Stimulated activated CD8-positive, alpha-beta memory T cell treated with anti-CD3 and anti-CD28 coated beads, Interleukin-12 subunit alpha, Interleukin-12 subunit beta, amount 100 ng/mL, for 4 hours (primary cell): ENCODE measurements around the gene ZBTB24.
"Not testable (repeated sequence)": the region's sequence is repeated elsewhere in the genome, so short reads cannot be mapped to it uniquely, and the experiment has no call there.

ENCODE experiments used
- DNase-seq: peaks from one replicate; pipeline ENCODE4 v3.0.0-alpha.2; 2020; ENCODE audit warnings: low read depth

Gene ZBTB24

DNA sequence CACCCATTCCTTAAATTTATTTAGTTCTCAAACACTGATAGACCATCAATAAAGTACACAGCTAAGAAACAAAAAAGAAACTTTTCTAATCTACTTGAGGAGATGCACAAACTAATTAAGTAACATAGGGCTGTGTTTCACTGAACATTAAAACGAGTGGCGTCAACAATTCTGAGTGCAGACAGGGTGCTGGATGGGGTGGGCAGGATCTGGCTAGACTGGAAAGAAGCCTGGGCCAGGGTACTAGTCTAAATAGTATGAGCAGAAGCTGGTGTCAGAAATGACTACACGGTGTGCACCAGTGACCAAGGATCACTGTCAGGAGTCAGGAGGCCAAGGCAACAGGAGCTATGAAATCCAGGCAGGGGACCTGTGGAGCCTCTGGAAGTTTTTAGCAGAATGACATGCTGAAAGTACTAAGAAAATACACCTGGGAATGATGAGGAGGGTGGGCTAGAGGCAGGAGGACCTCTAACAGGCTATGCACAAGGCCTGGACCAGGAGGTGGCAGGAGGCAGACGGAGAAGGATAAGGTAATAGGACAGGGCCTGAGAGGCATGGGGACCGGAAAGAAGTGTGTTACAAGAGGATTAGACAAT lies 13.3 kb downstream of the ZBTB24 start:
- DNase-seq: no peak

DNA sequence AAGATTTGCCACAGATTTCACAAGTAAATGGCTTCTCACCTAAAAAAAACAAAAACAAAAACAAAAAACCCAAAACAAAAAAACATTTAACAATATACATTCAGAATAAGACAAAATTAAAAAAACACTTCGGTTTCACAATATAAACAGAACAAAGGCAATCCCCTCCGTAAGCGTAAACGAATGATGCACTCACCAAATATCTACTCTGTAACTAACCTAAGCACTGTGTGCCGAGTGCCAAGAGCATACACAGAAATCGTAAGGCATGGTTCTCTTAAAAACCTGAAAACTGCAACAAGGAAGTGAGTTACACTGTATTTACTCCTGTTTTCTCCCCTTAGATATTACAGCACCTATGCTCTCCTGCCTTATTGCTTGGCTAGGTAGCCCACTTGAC lies 15.3 kb downstream of the ZBTB24 start:
- DNase-seq: no peak

DNA sequence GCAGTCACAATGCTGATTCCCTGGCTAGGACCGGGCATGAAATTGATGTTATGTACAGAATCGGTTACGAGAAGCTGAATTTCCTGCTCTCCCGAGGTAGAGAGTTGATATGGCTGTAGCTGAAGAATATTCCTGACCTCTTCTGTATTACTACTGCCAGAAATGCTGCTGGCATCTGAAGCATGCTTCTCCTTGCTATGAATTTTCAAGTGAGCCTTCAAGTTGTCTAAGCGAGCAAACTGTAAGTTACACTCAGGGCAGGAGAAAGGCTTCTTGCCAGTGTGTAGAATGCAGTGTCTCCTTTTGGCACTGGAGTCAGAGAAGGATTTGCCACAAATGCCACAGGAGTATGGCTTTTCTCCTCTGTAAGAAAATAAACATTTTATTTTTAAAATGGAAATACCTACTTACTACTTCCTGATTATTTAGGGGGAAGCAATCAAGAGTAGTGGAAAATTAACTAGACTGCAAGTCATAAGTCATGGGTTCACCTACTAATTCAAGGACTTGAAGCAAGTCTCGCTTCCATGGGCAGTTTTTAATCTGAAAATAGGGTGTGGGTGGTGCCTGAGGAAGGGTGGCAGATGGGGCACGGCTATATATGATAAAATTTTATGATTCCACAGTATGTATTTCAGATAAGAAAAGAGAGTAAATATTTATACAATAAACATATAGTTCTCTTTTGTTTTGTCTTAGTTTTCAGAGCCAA lies 16.7 kb downstream of the ZBTB24 start:
- DNase-seq: no peak

DNA sequence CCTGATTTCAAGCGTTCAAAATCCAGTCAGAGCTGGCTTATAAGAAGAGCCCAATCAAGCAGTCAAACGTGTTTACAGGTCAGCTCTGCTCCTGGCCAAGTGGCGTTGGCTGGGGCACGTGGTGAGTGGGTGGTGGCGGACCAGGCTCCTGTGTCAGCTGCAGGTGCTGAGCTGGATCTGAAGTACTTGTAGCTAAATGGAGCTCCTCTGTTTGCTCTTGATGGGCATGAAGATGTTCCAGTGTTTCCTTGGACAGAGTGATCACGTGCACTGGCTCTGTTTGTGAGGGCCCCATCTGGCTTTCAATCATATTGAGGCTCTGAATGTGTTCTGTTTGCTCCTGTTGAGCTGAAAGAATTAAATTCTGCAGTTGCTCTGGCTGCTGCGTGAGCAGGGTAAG lies 17.2 kb downstream of the ZBTB24 start:
- no peak for DNase-seq

DNA sequence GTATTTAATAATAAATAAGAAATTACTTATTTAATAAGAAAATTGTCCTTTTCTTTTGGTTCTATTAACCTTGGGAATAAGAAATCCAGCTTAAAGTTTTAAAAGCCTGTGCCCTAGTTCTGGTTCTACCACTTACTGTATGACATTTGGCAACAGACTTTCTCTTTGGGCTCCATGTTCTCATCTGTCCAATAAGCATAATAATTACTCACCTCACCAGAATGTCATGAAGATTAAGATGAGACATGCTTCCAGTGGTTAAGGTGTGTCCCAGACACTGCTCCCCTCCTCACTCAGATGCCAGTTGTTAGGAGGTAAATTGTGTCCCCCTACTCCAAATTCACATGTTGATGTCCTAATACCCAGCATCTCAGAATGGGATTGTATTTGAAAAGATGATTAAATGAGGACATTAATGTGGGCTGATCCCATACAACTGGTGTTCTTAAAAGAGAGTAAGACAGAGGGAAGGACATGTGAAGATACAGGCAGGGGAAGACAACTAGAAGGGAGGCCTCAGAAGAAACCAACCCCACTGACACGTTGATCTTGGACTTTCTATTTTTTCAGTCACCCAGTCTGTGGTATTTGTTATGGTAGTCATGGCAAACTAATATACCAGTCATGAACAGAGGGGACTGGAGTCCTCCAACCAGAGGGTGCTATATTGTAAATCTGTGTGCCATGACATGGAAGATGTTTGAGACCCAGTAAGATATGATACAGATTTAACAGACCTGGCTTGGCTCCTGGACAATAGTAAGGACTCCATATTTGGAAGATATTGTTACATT lies 21.1 kb downstream of the ZBTB24 start:
- DNase-seq: no peak

DNA sequence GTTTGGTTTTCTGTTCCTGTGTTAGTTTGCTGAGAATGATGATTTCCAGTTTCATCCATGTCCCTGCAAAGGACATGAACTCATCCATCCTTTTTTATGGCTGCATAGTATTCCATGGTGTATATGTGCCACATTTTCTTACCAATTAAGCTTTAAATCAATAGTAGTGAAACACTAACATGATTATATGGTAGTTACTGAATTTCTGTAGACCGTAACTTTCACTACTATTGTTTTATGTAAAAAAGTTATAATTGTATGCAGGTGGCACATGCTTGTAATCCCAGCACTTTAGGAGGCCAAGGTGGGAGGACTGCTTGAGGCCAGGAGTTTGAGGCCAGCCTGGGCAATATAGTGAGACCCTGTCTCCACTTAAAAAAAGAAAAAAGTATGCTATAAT lies 21.8 kb downstream of the ZBTB24 start:
- DNase-seq: not testable (repeated sequence)

DNA sequence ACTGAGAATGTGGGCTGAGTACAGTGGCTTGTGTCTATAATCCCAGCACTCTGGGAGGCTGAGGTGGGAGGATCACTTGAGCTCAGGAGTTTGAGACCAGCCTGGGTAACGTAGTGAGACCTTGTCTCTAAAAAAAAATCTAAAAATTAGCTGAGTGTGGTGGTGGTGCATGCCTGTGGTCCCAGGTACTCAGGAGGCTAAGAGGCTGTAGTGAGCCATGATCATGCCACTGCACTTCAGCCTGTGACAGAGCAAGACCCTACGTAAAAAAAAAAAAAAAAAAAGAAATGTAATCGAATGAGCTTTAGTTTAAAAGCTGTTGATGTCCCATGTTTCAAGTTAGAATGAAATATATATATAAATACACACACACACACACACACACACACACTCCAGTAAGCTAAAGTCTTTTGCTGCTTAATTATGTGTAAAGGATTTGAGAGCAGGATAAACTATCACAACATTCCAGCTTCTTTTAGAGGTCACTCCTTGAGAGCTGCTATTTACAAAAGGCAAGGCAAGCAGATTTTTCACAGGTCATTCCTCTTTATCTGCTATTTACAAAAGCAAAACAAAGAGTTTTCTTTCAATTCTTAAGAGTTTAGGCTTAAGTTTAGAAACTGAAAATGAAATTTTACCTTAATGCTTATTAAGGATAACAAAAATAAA lies 22.7 kb downstream of the ZBTB24 start:
- DNase-seq: no peak

DNA sequence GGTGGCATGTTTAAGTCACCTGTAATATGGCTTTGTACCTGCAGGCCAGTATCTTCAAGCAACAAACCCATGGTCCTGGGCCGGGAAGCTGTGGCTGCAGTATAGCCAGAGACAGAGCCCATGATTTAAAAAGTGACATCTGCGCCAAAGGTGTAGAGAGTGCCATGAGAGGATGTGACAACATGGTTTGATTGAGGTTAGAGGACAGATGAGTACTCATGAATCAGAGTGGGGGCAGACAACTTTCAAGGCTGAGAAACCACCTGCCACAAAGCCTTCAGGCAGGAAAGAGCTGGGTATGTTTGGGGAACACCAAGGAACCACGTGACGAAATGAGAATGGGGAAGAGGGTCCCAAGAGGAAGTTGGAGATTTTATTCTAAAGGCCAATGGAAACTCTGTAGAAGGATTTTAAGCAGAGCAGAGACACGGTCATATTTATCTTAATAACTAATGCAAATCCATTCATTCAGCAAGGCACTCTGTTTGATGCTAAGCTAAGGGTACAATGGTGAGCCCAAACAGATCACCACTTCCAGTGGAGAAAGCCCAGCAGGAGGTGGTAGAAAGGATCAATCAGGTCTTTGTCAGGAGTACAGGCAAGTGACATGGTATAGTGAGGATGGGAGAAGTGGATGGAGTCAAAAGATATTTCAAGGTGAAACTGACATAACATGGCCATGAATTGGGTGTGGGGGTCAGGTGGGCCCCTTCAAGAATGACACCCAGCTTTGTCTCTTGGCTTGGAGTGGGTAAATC lies 24.1 kb downstream of the ZBTB24 start:
- peak; percentile 30 for DNase-seq

DNA sequence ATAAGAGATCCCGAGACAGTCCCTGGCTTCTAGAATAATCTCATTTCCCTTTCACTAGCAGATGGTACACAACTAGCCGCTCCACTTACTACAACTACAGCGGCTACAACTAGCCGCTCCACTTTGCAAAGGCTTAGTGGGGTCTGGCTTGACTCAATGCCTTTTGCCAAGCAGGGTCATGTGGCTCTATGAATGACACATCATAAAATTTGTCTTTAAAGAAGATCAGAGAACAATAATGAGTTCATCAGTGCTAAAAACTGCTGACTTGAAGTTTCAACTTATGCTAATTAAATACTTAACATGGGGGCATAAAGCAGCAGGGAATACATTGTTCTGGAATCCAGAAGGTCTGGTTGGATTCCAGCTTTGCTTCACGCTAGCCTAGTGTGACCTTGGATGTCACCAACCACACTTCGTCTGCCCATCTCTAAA lies 25.4 kb downstream of the ZBTB24 start:
- no peak for DNase-seq

DNA sequence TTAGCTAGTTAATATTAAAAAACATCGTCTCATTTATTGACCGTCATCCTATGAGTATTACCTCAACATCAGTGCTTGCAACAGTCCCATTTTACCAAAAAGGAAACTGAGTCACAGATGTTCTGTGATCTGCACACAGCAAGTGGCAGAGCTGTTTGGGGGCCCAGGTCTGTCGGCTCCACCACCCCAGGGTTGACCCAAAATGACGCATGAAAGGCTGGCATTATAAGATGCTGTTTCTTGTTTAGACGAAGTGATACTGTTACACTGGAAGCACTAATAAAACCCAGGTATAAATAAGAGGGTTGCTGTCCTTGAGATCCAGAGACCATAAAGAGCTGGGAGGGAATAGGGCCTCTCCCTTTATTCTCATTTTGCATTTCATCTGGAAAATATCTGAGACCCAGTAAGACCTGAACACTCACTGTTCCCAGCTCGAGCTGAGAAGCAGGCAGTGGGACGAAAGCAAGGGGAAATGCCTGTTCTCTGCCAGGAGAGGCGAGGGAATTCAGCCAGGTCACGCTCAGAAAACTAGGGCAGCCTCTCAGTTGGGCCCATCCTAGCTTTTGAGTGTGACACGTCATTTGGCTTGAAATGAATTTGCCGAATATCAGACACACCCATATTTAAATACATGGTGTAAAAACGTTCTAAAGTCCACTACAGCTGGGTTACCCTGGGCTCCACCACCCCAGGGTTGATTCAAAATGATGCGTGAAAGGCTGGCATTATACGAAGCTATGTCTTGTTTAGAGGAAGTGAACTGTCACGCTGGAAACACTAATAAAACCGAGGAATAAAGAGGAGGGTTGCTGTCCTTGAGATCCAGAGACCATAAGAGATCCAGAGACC lies 26.1 kb downstream of the ZBTB24 start:
- DNase-seq: no peak

DNA sequence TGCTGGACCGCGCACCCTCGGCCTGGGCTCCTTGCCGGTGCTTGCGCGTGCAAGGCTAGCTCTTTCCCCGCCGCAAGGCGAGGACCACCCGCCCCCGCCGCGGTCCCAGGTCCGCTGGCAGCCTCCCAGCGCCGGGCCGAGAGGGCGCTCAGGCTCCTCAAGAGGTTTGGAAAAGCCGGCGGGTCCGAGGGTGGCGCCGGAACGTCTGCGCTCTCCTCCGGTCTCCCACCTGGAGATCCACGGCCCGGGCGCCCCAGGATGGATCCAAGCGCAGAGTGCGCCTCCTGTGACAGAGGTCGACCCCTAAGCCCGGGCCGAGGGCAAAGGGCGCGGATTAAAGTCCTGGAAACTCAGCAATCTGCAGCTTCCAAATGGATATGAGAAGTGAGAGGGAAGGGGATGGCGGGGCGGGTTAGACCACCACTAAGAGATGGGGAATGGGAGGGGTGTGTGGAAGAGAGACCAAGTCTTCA lies 26.9 kb downstream of the ZBTB24 start:
- DNase-seq: no peak

DNA sequence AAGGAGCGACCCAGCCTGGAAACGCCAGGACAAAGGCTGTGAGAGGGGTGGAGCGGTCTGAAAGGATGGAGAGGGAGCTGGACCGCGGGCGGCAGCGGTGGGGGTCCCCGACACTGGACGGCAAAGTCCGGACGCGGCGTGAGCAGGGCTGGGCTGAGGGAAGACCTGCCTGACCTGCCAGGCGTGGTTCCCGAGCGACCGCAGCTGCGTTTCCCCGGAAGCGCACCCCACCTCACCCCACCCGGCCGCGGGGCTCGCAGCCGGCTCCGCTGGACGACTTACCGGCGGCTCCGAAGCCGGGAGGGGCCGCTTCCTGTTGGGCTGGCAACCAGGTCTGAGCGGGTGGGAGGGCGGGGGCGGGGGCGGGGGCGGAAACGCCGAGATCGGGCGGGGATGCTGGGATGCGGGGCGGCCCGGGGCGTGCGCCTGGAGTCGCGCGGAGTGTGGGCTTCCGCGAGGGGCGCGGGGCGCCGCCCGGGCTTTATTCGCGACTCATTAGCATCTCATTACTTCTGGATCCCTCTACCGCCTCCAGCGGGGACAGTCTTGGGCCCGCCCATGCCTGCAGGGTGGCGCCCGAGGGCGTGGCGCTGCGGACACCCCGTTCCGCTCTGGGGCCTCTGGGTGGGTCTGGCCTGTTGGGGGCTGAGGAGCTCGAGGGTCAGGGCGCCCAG lies 27.4 kb downstream of the ZBTB24 start, which contains the start of gene MICAL1:
Gene MICAL1 (minus strand): TSS at position 336 of the 674 bp plus-strand sequence. CDS start 1,576 bp downstream, outside the sequence.
- peak; percentile 52 for DNase-seq

DNA sequence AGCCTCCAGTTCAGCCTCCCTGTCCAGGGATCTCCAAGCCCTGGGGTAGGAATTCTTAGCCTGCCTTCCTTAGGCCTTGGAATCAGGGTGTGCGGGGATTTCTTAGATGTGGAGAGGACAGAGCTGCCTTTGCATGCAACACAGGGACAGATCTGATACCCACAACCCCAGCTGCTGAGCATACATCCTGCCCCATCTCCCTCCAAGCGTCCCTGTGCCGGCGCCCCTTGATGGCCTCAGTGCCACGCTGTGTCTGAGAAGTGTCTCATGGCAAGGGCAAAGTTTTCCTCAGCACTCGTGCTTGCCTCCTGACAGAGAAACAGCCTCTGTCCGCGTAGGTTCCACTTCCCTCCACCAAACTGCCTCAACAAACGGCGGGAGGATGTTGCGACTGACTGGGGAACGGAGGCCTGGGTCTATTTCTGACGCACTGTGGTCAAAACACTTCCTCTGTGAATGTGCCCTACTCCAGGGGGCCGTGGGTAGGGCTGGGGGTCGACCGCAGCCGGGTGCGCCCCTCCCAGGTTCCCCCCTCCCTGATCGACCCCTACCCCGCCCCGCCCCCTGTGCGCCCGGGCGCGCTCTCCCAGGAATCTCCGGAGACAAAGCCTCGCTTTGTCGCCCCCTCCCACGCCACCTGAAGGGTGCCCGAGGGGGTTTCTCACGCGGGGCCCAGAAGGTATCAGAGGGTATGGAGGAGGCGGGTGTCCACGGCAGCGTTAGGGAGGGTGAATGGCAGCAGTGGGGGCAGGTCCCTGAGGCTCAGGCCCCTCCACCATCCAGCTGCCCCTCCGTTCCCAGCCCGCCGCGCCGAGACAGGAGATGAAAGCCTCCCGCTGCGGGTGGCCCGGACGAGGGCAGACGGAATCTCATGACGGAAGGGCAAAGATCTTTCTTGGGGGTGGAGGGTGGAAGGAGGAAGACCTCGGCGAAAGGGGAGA lies 28.3 kb downstream of the ZBTB24 start:
- DNase-seq: peak; percentile 59

DNA sequence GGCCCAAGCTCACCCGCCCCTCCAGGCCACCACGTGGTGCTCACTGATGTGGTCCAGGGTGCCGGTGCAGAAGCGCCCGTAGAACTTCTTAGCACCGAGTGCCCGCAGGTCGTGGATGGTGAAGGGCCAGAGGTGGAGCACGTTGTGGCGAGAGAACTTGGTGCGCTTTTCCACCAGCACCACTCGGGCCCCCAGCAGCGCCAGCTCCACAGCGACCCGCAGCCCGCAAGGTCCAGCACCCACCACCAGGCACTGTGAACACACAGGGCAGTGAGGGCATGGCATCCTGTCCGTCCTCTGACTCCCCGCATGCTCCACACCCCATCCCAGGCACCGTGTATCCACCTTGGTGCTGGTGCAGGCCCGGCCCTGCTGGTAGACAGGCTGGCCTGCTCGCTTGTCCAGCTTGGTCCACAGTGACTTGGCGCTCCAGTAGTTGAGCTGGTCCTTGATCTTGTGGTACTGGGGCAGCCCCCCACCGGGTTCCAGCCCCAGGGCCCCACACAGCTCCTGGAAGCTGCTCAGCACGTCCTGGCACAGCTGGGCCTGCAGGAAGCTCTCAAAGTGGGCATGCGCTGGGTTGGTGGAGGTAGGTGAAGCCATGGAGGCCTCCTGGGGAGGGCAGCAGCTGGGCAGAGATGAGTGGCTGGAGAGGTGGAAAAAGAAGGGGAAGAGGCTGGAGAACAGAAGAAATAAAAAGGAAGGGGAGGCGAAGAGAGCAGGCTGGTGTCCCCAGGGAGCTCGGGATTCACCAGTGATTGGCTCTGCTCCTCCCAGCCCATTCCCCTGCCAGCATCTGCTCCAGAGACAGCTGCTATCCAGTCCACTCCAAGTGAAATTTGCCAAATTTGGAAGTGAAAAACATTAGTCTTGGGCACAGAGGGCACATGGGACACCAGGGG lies 29.2 kb downstream of the ZBTB24 start:
- no peak for DNase-seq

DNA sequence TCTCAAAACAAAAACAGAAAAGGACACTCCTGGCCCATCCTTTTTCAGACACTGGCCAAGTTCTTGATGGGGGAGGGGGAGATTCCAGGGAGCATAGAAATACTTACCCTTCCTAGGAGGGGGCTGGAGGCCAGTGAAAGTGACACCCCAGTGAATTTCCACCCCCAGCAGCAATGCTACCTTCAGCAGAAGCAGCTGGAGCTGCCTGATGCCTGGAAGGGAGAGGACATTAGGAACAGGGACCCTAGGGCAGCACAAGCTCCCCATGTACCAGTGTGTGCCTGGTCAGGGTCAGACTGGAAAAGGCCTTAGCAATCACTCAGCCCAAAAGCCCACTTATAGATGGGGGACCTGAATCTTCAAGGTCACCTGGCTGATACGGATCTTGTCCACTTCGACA lies 29.9 kb downstream of the ZBTB24 start:
- no peak for DNase-seq

DNA sequence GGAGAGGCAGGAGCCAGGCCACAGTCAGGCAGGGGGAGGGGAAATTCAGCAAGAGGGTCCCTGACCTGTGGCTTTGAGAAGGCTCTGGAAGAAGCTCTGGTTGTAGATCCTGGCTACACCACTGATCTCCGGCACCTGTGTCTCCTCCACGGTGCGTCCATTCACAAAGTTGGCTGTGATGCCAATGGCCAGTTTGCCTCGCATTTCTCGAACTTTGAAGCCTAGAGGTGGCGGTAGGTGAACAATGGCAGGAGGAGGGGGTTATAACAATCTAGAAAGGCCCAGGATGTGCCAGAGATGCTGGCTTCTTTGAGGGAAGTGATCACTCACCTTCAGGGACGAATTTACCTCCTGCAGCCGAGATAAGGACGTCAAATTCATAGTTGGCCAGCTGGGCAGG lies 30.8 kb downstream of the ZBTB24 start:
- DNase-seq: no peak

DNA sequence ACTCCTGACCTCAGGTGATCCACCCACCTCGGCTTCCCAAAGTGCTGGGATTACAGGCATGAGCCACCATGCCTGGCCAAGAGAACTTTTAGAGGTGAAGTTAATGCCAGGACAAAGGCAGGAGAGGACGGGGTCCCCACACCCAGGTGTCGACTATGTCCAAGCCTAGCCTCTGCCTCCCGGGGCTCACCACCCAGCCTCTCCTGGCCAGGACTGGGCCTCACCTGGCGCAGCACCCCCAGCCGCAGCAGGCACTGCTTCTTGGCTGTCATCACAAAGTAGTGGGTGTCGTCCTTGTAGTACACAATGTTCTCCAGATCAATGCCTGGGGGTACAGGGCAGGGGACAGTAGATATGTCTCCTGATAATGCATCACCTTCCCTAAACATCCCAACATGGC lies 31.6 kb downstream of the ZBTB24 start:
- no peak for DNase-seq

DNA sequence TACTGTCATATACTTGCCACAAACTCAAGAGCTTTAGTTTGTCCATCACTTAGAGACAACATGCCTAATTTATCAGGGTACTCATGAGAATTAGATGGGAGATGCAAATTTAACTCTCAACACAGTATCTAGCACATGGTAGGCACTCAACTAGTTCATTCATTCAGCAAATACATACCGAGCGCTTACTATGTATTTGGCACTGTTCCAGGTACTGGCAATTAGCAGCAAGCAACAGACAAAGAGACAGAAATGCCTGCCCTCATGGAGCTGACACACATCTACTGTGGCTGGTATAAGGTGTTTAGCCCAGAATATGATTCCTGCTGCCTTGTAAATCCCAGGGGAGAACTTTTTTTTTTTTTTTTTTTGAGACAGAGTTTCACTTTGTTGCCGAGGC lies 32.2 kb downstream of the ZBTB24 start:
- DNase-seq: no peak
